Hepatic stellate cell (primary cell): ENCODE results near the gene ALDH3B1.

Experiments
- DNase-seq: peaks from one replicate; pipeline ENCODE4 v3.0.0; 2011; ENCODE audit warnings: low spot score

Gene ALDH3B1

DNA sequence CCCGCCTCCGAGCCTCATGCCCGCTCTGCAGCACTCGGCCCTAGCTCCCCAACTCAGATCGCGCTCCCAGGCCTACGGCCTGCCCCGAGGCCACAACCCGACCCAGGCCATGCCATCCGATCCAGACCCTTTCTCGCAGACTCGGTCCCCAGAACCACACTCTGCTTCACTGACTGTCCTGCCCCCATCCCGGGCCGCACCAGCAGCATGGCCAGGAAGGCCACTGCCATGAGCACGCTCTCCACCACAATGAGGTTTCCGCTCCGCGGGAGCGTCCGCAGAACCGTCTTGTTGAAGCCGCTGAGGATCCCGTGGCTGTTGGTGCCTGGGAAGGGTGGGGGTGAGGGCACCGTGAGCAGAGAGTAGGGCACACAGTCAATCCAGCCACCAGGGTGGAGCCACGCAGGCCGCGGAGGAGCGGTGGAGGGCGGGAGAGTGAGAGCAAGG lies 12.6 kb upstream of the ALDH3B1 start:
- no peak for DNase-seq

DNA sequence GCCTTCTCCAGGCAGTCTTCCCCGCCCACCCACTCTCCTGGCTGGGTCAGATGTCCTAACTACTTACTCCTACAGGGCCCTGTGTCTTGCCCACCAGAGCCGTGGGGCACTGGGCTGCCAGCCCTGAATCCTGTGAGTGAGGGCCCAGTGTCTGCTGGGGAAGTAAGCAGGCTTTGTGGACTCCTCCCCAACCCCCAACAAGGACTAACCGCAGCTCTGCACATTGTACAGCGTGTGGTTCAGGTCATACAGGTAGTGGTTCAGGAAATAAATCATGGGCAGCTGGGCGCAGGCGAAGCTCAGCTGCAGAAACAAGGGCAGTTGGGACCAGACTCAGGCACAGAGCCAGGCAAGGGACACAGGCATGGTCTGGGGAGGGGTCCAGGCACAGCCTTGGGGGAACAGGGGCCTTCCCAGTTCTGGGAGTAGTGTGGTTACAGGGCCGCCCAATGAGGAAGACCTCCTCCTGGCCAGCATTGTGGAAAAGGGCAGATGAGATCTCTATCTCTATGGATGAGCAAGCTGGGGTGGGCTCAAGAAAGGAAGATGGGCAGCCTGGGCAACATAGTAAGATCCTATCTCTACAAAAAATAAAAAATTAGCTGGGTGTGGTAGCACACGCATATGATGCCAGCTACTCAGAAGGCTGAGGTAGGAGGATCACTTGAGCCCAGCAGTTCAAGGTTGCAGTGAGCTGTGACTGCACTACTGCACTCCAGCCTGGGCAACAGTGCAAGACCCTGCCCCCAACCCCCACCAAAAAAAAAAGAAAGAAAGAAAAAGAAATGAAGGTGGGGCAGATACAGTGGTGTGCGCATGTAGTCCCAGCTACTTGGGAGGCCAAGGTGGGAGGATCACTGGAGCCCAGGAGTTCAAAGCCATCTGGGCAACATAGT lies 11.7 kb upstream of the ALDH3B1 start:
- DNase-seq, result no peak

DNA sequence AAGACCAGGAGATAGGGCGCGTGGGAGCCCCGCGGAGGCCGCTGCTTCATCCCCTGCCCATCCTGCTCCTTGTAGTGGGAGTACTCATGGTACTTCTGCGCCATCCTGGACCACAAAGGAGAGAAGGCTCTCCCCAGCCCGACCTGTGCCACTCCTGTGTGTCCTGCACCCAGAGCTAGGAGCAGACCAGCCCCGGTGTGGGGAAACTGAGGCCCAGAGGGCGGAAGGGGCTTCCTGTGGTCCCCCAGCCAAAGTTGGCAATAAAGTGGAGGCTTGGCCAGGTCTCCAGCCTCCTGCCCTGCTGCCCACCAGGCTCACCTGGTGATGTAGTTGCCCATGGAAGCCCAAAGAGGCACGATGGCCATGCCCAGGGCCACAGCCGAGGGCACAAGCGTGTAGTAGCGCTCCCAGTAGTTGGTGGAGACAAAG lies 10.9 kb upstream of the ALDH3B1 start:
- no peak for DNase-seq

DNA sequence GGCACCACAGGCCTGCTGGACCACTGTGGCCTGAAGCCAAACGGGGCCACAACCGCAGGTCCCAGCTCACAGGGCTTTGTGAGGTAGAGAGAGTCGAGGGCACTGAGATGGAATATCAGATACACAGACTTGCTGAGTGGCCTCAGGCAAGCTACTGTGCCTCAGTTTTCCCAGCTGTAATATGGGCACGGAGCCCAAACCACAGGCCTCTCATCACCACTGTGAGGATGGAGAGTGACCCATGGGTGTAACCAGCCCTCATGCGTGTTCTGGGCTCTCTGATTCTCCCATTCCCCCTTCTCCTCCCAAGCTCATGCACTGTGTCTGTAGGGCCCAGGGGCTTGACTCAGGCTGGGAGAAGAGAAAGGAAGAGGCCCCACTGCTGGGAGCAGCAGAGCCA lies 10.4 kb upstream of the ALDH3B1 start:
- no peak for DNase-seq

DNA sequence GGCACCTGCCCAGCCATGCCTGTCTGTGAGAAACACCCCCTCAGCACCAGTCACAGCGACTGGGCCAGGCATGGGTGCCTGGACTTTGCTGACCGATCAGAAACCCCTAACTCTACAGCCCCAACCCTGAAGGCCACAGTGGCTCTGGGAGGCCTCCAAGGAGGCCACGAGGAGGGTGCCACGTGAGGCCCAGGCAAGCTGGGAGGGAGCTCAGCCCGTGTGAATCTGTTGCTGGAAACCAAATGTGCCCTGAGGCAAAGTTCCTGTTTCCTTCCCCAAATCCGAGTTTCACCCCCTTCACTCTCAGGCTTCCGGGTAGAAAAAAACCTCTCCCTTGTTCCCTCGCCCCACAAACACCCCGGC lies 7.6 kb upstream of the ALDH3B1 start:
- DNase-seq, result no peak

DNA sequence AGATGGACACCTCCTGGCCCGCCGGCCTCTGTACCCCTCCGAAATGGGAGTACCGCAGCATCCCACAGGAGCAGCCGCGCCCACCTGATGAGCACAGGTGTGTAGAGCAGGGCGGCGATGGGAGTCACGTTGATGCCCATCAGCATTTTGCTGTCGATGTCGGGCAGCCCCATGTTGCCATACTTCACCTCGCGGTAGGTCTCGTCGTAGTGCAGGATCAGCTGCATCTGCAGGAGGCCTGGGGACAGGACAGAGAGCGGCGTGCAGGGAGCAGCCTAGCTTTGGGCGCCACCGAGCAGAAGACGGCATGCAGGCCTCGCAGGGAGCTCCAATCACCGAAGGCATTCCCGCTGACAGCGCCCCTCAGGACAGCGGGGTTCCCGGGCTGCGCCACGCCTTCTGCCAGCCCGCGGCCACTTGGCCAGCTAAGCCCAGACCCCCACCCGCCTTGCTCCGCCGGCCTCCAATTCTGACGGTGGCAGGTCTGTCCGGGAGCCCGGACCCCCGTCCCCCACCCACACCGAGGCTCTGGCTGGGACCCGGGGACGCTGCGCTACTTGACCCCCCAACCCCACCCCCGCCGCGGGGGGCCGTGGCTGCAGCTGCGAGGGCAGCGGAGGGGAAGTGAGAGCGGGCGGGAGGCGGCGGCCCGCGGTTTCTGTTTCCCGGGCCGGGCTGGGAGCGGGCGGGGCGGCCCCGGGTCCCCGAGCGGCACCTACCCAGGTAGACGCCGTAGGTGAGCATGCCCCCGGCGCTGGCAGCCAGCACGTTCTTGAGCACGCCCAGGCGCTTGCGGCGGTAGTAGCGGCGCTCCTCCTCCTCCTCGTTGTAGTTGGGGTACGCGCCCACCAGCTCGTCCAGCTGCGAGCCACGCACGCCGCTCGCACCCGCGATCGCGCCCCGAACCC lies 6.9 kb upstream of the ALDH3B1 start:
- DNase-seq, result no peak

DNA sequence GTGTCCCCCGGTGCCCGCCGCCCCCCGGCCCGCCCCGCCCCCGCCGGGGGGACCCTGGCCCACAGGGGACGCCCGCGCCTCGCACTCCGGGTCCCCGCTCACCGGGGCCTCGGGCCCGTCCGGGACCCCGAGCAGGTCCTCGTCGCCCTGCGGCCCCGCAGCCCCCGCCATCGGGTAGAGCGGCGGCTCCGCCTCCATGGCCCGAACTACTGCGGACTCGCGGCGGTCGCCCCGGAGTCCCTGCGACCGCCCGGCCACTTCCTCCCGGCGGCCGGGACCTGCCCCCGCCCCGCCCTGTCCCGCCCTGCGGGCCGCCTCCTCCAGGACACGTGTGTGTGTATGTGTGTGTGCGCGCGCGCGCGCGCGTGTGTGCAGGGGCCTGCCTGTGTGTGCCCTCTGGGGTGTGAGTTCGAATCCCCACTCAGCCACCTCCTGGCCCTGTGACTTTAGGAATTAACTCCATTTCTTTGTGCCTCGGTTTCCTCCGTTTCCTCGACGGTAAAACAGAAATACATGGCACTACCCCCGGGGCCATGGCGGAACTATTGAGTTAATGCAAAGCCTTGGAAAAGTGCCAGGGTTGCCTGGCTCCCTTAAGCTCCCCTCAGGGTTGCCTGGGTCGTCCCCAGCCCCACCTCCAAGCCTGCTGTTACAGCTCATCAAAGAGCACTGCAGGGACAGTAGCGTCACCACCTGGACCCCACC lies 6.1 kb upstream of the ALDH3B1 start, which contains the start of gene UNC93B1:
Gene UNC93B1 (minus strand): TSS at position 252 of the 705 bp plus-strand sequence. CDS start 54 bp downstream, at position 198.
- peak; percentile 84 for DNase-seq

DNA sequence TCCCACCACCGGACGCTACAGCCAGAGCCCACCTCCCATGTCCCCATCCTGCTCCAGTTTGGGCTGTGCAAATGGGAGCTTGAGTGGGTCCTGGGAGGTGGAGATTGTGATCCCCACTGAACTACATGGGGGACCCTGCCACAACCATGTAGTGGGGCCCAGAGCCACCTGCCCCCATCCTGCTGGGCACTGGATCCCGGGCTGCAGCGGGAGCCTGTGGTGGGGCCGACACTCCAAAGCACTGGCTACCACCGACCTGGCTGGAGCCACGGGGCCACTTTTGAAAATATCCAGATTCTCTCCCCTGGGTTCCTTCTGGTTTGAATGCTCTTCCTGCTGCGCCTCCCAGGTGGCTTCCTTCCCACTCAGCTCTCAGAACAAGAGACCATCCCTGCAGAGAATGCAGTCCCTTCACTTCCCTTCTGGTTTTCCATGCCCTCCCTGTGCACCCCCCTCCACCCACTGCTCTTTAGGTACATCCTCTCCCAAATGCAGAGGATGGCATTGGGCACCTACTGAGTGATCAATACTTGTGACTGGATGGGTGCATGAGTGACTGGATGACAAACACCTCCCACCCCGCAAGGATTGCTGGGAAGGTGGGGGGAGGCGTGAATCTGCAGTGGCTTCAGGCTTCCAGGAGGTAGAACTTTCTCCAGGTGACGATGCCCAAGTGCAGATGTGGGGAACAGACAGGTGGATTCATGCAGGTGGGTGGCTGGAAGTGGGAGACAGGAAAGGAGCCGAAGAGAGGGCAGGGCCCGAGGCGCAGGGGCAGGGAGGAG lies 5.4 kb upstream of the ALDH3B1 start:
- no peak for DNase-seq

DNA sequence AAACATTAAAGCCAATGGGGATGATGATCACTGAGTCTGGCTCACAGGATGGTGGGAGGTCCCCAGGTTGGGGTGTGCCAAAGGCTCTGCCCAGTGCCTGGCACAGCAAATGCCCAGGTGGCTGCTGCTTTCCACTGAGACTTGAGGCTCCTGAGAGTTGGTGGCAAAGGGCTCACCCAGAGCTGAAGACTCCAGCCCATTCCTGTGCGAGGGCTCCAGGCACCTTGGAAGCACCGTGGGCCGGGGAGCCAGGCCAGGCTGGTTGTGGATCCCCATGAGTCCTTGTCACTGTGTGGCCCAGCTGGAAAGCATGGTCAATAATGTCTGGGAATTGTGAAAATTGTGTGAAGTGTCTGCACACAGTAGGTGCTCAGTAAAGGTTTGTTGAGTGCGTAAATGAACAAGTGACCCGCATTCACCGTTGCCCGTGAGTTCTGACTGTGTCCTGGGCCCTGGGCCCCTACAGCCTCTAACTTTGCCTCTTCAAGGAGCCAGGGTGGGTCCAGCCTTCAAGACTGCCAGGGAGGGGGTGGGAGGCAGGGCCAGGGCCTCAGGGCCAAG lies 3.4 kb upstream of the ALDH3B1 start:
- DNase-seq, result no peak

DNA sequence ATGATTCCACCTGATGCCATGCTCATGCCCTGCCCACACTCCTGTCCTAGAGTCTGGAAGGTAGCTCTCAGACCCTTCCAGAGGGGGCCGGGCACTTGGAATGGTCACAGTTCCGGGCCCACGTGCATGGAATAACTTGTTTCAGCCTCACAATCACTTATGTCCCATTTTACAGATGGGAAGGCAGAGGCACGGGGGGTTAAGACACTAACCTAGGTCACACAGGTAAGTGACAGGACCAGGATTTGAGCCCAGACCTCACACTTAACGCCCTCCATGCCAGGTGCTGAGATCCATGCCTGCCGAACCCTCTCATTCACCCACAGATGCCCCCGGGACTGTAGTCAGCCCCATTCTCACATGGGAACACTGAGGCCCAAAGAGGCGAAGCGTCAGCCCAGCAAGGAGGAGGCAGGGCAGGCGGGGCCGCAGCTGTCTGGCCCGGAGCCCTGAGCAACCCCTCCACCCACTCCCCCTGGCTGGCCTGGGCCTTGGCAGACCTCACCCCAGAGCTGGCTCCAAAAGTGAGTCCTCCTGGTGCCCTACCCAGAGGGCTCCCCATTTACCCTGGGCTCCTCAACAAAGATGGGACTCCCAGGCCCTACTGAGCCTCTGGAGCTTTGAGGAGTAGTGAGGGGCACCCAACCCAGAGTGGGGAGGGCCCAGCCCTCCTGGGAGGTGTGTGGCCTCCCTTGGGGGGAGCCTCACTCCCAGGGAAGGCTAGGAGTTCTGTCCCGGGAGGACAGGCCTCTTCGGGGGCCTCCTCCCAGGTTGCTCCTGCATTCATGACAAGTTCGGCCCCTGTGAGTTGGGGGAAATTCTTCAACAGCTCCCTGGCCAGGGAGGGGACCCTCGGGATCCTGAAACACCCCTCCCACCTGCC lies 2.4 kb upstream of the ALDH3B1 start:
- no peak for DNase-seq

DNA sequence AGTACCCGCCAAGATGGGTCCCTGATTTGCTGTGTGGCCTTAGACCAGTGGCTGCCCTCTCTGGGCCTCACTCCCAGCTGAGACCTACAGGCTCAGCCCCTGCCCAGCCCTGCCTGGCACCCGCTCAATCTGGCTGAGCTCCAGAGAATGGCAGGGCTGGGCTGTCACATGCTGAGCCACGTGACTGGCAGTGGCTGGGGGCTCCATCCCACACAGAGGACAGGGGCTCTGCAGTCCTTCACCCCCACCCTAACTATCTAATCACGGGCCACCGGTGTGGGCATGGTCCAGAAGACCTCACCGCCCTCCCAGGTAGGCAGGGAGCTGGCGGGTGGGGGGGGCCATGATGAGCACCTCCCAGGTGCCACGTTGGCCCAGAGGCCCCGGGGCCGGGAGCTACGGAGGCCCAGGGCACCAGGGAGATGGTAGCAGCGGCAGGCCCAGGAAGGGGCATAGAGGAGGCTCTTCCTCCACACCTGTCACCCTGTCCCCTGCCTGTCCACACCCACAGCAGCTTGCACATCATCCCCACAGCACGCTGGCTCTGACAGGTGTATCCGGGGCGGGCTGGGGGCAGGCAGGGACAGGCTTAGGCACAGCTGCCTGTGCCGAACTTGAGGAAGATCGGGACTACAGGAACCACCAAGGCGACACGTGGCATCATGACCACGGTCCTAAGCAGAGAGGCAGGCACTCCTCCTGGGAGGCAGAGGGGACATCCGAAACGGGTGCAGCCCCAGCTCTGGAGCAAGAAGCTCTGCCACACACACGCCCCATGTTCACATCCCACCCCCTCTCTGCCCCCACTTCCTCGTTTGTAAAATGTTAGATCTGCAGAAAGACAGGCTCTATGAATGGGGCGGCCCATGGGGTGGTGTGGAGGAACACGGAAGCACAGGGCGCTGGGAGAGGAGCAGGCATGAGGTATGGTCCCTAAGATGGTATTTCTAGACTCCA lies 1.5 kb upstream of the ALDH3B1 start:
- DNase-seq, result no peak

DNA sequence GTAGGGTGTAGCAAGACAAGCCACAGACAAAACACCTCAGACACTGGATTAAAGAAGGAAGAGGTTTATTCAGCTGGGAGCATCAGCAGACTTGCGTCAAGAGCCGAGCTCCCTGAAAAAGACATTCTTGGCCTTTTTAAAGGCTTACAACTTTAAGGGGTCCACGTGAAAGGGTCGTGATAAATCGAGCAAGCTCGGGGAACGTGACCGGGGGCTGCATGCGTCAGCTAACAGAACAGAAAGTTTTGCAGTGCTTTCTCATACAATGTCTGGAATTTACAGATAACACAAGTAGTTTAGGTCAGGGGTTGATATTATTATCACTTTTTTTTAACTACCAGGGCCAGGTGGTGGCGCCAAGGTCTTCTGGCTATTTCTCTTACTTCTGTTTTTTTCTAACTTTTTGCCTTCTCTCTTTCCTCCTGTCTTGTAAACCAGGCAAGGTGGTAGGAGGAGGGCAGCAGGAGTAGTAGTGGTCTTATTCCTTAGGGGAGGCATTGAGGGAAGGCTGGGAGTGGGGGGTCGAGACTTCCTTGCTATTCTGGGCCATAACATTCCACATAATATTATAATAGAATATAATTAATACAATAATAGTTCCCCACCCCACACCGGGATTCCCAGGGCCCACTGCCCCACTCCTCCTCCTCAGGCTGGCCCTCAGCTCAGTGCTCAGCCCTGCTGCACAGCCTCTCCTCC lies 587 bp upstream of the ALDH3B1 start:
- DNase-seq, result no peak

DNA sequence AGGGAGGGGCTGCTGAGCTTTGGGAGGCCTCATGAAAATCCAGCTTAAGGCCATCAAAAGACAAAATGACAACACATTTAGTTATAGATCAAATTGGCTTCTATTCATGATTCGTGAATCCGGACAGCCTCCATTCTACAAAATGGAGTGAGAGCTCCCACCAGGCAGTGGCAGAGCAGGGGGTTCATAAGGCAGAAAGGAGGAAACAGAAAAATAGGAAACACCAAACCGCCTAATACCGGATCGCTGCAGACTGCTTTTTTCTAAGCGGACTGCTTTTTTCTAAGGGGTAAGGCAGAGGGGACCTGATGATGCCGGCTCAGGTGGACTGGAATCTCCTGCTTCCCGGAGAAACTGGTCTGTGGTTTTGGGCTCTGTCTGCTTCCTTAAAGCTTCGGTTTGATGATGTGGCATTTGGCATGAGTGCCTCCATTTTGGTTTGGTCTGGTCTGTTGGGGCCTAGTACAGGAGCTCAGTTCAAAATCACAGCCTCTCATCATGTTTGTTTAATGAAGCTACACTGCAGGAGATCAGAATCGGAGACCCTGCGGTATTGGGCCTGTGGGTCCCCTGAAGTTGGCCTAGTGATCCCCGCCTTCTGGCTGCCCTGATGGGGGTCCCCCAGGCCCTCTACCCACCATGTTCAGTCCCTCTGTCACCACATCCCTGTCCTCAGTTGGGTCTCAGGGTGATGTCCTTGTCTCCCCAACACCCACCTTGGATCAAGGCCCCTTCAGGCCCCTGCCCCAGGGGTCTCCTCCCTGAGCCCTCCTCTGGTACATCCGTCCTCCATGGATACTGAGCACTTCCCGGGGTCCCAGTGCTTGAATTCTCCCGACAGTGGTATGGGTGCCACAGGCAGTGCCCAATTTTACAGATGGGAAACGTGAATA lies 1.2 kb downstream of the ALDH3B1 start:
- no peak for DNase-seq

DNA sequence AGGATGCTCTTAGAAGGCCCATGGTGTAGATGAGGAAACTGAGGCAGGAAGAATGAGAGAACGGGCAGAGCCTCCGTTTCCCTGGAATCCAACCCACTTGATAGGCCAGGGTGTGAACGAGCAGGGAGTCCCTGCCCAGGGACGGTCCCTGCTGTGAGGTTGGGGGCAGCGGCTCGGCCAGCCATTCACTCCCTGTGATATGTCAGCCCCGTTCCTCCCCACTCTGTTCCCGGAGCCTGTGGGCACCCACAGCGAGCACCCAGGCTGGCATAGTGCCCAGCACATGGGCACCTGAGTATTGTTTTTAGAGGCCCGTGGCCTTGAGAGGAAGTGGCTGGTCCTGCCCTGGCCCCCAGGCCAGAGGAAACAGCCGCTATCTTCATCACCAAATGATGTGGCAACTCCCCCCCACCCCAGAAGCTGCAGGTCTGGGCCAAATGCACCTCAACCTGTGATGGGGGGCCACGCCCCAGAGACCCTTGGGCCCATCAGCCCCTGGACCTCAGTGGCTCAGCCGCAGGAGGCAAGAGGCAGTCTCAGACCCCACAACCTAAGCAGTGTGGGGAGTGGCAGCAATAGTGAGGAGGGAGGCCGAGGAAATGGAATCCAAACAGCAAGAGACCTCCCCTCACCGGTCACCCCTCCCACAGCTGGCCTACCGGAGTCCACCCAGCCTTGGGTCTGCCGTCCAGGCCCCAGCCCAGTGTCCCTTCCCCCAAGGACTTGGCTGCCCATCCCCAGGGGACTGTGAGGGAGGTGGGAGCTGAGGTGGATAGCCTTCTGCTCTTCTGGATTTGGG lies 2.1 kb downstream of the ALDH3B1 start:
- no peak for DNase-seq

DNA sequence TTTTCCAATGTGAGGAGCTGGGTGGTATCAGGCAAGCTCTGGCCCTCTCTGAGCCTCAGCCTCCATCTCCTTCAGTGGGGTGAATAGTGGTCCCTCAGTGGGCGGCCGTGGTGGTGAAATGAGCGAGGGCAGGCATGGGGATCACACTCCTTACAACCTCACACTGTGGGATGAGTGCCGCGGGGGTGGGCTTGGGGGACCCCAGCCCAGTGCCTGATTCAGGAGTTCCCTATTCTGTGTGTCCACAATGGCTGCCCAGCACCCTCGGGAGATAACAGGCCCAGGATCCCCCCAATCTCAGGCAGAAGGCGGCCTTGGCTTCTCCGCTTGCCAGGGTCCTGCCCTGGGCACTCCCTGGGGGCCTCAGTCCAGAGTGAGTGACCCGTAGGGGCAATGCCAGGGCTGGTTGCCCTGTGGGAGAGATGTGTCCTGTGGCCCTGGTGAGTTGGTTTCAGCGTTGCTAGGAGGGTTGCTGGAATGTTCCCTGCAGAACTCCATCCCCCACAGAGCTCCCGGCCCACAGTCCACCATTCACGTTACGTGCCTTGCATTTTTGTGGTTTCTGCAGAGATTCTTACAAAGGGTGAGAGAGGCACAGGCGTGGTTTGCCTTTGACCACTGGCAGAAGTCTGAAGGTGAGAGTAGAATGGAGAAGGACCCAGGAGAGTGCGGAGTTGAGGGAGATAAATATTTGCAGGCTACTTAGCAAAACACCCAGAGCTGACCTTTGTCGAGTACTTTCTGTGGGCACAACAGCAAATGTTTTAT lies 2.9 kb downstream of the ALDH3B1 start:
- DNase-seq, result peak; percentile 98
